H9 (cell line): ENCODE measurements around the gene NINL. TPM values are rescaled to one million over a fixed set of nuclear protein-coding genes. Genes with fewer than 3 reads are reported as not detected.

Source experiments
- DNase-seq: peaks from one replicate; pipeline ENCODE4 v3.0.0-alpha.2; 2017
- H2AFZ ChIP-seq: one replicate; pipeline ENCODE4 v1.6.1; 2013; ENCODE audit warnings: mild to moderate bottlenecking, low read length, control low read depth, moderate library complexity
- H2AK5ac ChIP-seq: 2 replicates; pipeline ENCODE4 v1.6.1; 2013; ENCODE audit warnings: low read length, control low read depth, mixed read lengths; ENCODE audit not compliant: insufficient read length
- H2BK120ac ChIP-seq: one replicate; pipeline ENCODE4 v1.6.1; 2013; ENCODE audit warnings: low read depth, mild to moderate bottlenecking, low read length, control low read depth, inconsistent platforms; ENCODE audit not compliant: poor library complexity, severe bottlenecking
- H2BK12ac ChIP-seq: 2 replicates; pipeline ENCODE4 v1.6.1; 2013; ENCODE audit warnings: low read length, control low read depth, mixed read lengths, low read depth; ENCODE audit not compliant: insufficient read length
- H2BK15ac ChIP-seq: 2 replicates; pipeline ENCODE4 v1.6.1; 2013; ENCODE audit warnings: low read depth, low read length, control low read depth
- H2BK20ac ChIP-seq: one replicate; pipeline ENCODE4 v1.6.1; 2013; ENCODE audit warnings: low read depth, mild to moderate bottlenecking, low read length, control low read depth, inconsistent platforms; ENCODE audit not compliant: poor library complexity, severe bottlenecking
- H2BK5ac ChIP-seq: 2 replicates; pipeline ENCODE4 v1.6.1; 2013; ENCODE audit warnings: low read length, control low read depth, mixed read lengths; ENCODE audit not compliant: insufficient read length
- H3K14ac ChIP-seq: 2 replicates; pipeline ENCODE4 v1.6.1; 2013; ENCODE audit warnings: low read length, control low read depth; ENCODE audit not compliant: insufficient read depth
- H3K18ac ChIP-seq: 2 replicates; pipeline ENCODE4 v1.6.1; 2013; ENCODE audit warnings: low read depth, mild to moderate bottlenecking, mixed read lengths, low read length, control low read depth; ENCODE audit not compliant: insufficient read length
- H3K23ac ChIP-seq: 2 replicates; pipeline ENCODE4 v1.6.1; 2013; ENCODE audit warnings: low read length, control low read depth, mixed read lengths, low read depth; ENCODE audit not compliant: insufficient read length
- H3K23me2 ChIP-seq: 2 replicates; pipeline ENCODE4 v1.6.1; 2013; ENCODE audit warnings: low read depth, mild to moderate bottlenecking, mixed read lengths, low read length, control low read depth; ENCODE audit not compliant: insufficient read length, poor library complexity, severe bottlenecking
- H3K27ac ChIP-seq: 2 replicates; pipeline ENCODE4 v1.5.1; 2013; ENCODE audit warnings: low read length, control low read depth, mixed read lengths, low read depth; ENCODE audit not compliant: insufficient read length
- H3K27me3 ChIP-seq: 2 replicates; pipeline ENCODE4 v1.6.1; 2013; ENCODE audit warnings: low read length, control low read depth, inconsistent platforms; ENCODE audit not compliant: insufficient read depth
- H3K4ac ChIP-seq: 2 replicates; pipeline ENCODE4 v1.6.1; 2013; ENCODE audit warnings: low read depth, mild to moderate bottlenecking, control low read depth, inconsistent platforms, low read length, moderate library complexity
- H3K4me1 ChIP-seq: 2 replicates; pipeline ENCODE4 v1.6.1; 2013; ENCODE audit warnings: low read length, control low read depth, inconsistent platforms; ENCODE audit not compliant: insufficient read depth
- H3K4me2 ChIP-seq: 2 replicates; pipeline ENCODE4 v1.6.1; 2013; ENCODE audit warnings: low read length, control low read depth, mixed read lengths; ENCODE audit not compliant: insufficient read length, insufficient read depth
- H3K56ac ChIP-seq: 2 replicates; pipeline ENCODE4 v1.6.1; 2013; ENCODE audit warnings: low read depth, mild to moderate bottlenecking, mixed read lengths, low read length, control low read depth; ENCODE audit not compliant: insufficient read length
- H3K79me1 ChIP-seq: 2 replicates; pipeline ENCODE4 v1.6.1; 2013; ENCODE audit warnings: low read depth, mild to moderate bottlenecking, moderate library complexity, low read length, control low read depth, inconsistent platforms; ENCODE audit not compliant: insufficient read depth, poor library complexity, severe bottlenecking
- H3K79me2 ChIP-seq: 2 replicates; pipeline ENCODE4 v1.6.1; 2013; ENCODE audit warnings: low read length, control low read depth, inconsistent platforms; ENCODE audit not compliant: insufficient read depth
- H3K9ac ChIP-seq: 2 replicates; pipeline ENCODE4 v1.6.1; 2013; ENCODE audit warnings: low read length, control low read depth, mixed read lengths; ENCODE audit not compliant: insufficient read length; ENCODE audit errors: extremely low read depth
- H3K9me3 ChIP-seq: one replicate; pipeline ENCODE4 v1.6.1; 2013; ENCODE audit warnings: low read depth, low read length, inconsistent platforms; ENCODE audit not compliant: control insufficient read depth
- H3T11ph ChIP-seq: one replicate; pipeline ENCODE4 v1.6.1; 2013; ENCODE audit warnings: mild to moderate bottlenecking, low read length, control low read depth, inconsistent platforms
- H4K20me1 ChIP-seq: one replicate; pipeline ENCODE4 v1.6.1; 2013; ENCODE audit not compliant: control insufficient read depth, insufficient read length, insufficient read depth
- H4K5ac ChIP-seq: 2 replicates; pipeline ENCODE4 v1.6.1; 2013; ENCODE audit warnings: low read depth, mild to moderate bottlenecking, mixed read lengths, low read length, control low read depth; ENCODE audit not compliant: insufficient read length
- H4K8ac ChIP-seq: replicated peaks from 2 replicates; pipeline ENCODE4 v1.6.1; 2013; ENCODE audit warnings: low read length, control low read depth, mixed read lengths, low read depth; ENCODE audit not compliant: insufficient read length
- H4K91ac ChIP-seq: 2 replicates; pipeline ENCODE4 v1.6.1; 2013; ENCODE audit warnings: low read depth, mild to moderate bottlenecking, moderate library complexity, mixed read lengths, low read length, control low read depth; ENCODE audit not compliant: insufficient read length
- H3K27ac Mint-ChIP-seq, 3 experiments: 2 replicates in 2 of 3; 3 replicates in 1 of 3; pipeline ENCODE4 v1.8.0; 2020 to 2021; ENCODE audit warnings: mixed read lengths in 3 of 3, mild to moderate bottlenecking in 1 of 3, moderate library complexity in 1 of 3
- H3K27me3 Mint-ChIP-seq: 2 replicates; pipeline ENCODE4 v1.8.0; 2021; ENCODE audit warnings: low read depth, mild to moderate bottlenecking, moderate library complexity, mixed read lengths
- H3K36me3 Mint-ChIP-seq, 3 experiments: 2 replicates in 2 of 3; 3 replicates in 1 of 3; pipeline ENCODE4 v1.8.0; 2020 to 2021; ENCODE audit warnings: low read depth in 3 of 3, mixed read lengths in 3 of 3; ENCODE audit not compliant: insufficient read depth in 1 of 3
- H3K4me1 Mint-ChIP-seq, 2 experiments: 2 replicates each; pipeline ENCODE4 v1.8.0; 2020; ENCODE audit warnings: mixed read lengths in 2 of 2
- H3K4me3 Mint-ChIP-seq, 2 experiments: 2 replicates in 1 of 2; 3 replicates in 1 of 2; pipeline ENCODE4 v1.8.0; 2020 to 2021; ENCODE audit warnings: mild to moderate bottlenecking in 2 of 2, mixed read lengths in 2 of 2, moderate library complexity in 1 of 2
- H3K9me3 Mint-ChIP-seq, 2 experiments: 2 replicates in 1 of 2; 3 replicates in 1 of 2; pipeline ENCODE4 v1.8.0; 2020; ENCODE audit warnings: mild to moderate bottlenecking in 2 of 2, mixed read lengths in 2 of 2, moderate library complexity in 1 of 2
- WGBS: extraction: QIAGEN DNeasy Blood & Tissue Kit; methylation state at CpG from one replicate; pipeline ENCODE4 v1.1.7; 2013; ENCODE audit warnings: missing lambda C conversion rate, low lambda C conversion rate, mixed read lengths; ENCODE audit not compliant: insufficient read length; ENCODE audit errors: extremely low coverage; 5-methylcytosine and 5-hydroxymethylcytosine counted together
- total RNA-seq: library from RNA; stranded (reverse); gene quantifications from 2 replicates; pipeline ENCODE4 v1.2.1, GENCODE V29; 2021
- TF ChIP-seq, protein P1 (sequence below): fragments of 200-600 bp; sonication (generic); conservative IDR thresholded peaks from 3 replicates; pipeline ENCODE4 v1.8.0; 2021; ENCODE audit warnings: antibody characterized with exemption, mild to moderate bottlenecking

Gene NINL
- total RNA-seq, 1 experiment from 2014 or later, result 34.3 TPM

DNA sequence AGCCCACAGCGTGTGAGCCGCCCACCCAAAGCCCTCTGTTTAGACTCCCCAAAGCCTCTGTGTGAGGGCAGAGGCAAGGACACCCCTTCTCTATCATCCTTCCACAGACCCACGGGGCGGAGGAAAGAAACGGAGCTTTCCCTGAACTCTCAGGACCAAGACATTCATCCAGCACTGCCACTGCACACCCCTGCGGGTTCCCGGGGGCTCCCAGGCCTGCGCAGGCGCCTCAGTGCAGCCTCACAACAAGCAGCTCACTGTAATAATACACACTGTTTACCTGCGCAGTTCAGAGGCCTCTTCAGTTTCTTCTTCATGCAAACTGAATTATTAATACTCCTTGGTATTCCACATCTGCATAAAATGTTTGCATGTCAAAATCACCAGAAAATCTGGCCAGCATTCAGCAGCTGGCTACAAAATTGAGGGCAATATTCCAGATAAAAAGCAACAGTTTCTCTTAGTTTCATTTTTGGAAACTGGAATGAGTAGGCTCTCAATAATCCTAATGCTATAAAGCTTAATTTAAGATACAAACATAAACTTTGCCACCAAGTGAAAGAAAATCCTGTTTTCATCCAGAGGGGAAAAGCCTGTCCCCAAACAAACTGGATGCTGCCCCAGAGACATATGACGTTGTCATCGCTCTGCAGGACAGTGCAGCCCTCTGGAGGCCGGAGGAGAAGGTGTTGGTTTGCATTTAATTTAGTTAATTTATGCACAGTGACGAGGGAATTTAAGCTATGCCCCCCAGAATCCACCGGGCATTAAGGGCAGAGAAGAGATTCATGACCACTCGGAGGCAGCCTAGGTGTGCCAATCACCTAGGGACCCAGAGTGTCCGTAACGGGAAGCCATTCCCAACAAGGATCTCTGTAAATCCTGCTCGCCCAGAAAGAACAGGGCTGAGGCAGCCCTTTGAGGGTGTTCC, 45.3 kb downstream of the NINL start:
- Histone ChIP-seq H3K79me2 (peaks cover 6% of the 10 kb centered on the region; the same call in 1 of the 2 replicates), H3K14ac (no peak overlapping the region), H3K4me1 (peaks cover 8% of the 10 kb centered on the region), H3K18ac (no peak overlapping the region), H2BK5ac (no peak overlapping the region), H3K56ac (no peak overlapping the region), H2BK120ac (no peak overlapping the region), H3K27me3 (no peaks in the 10 kb centered on the region), H4K91ac (no peak overlapping the region), H3K4ac (no peak overlapping the region), H2BK20ac (no peak overlapping the region), H3K9me3 (no peaks in the 10 kb centered on the region), H3K9ac (no peak overlapping the region), H3K4me2 (no peak overlapping the region), H4K5ac (no peak overlapping the region), H2BK12ac (no peak overlapping the region), H4K20me1 (peaks cover 4% of the 10 kb centered on the region), H2AK5ac (no peak overlapping the region), H3K79me1 (peaks cover 3% of the 10 kb centered on the region), H2BK15ac (no peak overlapping the region), H3T11ph (no peak overlapping the region), H3K23me2 (no peaks in the 10 kb centered on the region), H4K8ac (no peak overlapping the region), H2AFZ (no peak overlapping the region), H3K27ac (no peak overlapping the region), H3K23ac (no peak overlapping the region)
- peak overlapping the region in 1 of 2 experiments; percentile 45; a peak in 2 of 5 replicates for H3K4me3 Mint-ChIP-seq
- no peaks in the 10 kb centered on the region for H3K9me3 Mint-ChIP-seq
- peaks cover 47 to 66% of the 10 kb centered on the region in 2 experiments for H3K4me1 Mint-ChIP-seq
- no peaks in the 10 kb centered on the region for H3K27me3 Mint-ChIP-seq
- TF ChIP-seq, protein P1, sequence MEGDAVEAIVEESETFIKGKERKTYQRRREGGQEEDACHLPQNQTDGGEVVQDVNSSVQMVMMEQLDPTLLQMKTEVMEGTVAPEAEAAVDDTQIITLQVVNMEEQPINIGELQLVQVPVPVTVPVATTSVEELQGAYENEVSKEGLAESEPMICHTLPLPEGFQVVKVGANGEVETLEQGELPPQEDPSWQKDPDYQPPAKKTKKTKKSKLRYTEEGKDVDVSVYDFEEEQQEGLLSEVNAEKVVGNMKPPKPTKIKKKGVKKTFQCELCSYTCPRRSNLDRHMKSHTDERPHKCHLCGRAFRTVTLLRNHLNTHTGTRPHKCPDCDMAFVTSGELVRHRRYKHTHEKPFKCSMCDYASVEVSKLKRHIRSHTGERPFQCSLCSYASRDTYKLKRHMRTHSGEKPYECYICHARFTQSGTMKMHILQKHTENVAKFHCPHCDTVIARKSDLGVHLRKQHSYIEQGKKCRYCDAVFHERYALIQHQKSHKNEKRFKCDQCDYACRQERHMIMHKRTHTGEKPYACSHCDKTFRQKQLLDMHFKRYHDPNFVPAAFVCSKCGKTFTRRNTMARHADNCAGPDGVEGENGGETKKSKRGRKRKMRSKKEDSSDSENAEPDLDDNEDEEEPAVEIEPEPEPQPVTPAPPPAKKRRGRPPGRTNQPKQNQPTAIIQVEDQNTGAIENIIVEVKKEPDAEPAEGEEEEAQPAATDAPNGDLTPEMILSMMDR, result peak; percentile 55
- peak overlapping the region; percentile 83 to 99 (median 94) for H3K27ac Mint-ChIP-seq
- DNase-seq, result peak; percentile 66
- WGBS, result no CpG with 5 or more reads among the region's 19 CpGs
- H3K36me3 Mint-ChIP-seq, result peaks cover 15 to 20% (median 18%) of the 10 kb centered on the region in 3 experiments
